GM19324 (cell line): ENCODE measurements around the gene SPRY4.
"Not testable (repeated sequence)": the region's sequence is repeated elsewhere in the genome, so short reads cannot be mapped to it uniquely, and the experiment has no call there.

Source experiments
- ATAC-seq: cut with Tn5 transposase; IDR thresholded peaks from one replicate; pipeline ENCODE4 v1.9.1; 2021; ENCODE audit warnings: mild to moderate bottlenecking, moderate library complexity; ENCODE audit not compliant: unreplicated experiment, low FRiP score

SPRY4 gene

GRCh38 chr5:142272596-142272995, 52.2 kb downstream of the SPRY4 start:
- not testable (repeated sequence) for ATAC-seq

- not testable (repeated sequence) for ATAC-seq
Observed at GRCh38 chr5:142264084-142264483, 60.7 kb downstream of the SPRY4 start.

GRCh38 chr5:142263346-142263745, 61.5 kb downstream of the SPRY4 start:
- ATAC-seq: no peak

- no peak for ATAC-seq
Observed at GRCh38 chr5:142262683-142263082, 62.1 kb downstream of the SPRY4 start.
